Measurements from ENCODE around the gene MERTK. TPM values are rescaled to one million over a fixed set of nuclear protein-coding genes. Genes with fewer than 3 reads are reported as not detected.
"Not testable (repeated sequence)": the region's sequence is repeated elsewhere in the genome, so short reads cannot be mapped to it uniquely, and the experiment has no call there.

The MERTK gene
- total and polyA plus RNA-seq, 10 of the 15 experiments (the other 5 are each of a cell fraction or from before 2014, with no cell fraction given), result 0.13 to 30.6 (median 0.50) TPM

- H3K27ac ChIP-seq (ENCODE audit: control insufficient read depth, insufficient read depth); DNase-seq (ENCODE audit: low read depth, low spot score); H3K36me3 ChIP-seq (ENCODE audit: control insufficient read depth in 2 of 2, insufficient read depth in 2 of 2, low read length in 1 of 2); ATAC-seq; H2AFZ ChIP-seq (ENCODE audit: control insufficient read depth, low read depth, low read length); H3K27me3 ChIP-seq (replicated peaks in 1 of 2; ENCODE audit: control insufficient read depth in 2 of 2, insufficient read depth in 2 of 2, low read length in 1 of 2); H3K4me1 ChIP-seq (ENCODE audit: control insufficient read depth, insufficient read depth, low read length); H3K4me2 ChIP-seq (ENCODE audit: control insufficient read depth, insufficient read depth); H3K79me2 ChIP-seq (ENCODE audit: control insufficient read depth, insufficient read depth, low read length); in situ Hi-C loops (cut with MboI); SMC1A ChIA-PET (ENCODE audit: uncharacterized antibody, unreplicated experiment); CTCF ChIA-PET; H3K4me3 ChIP-seq; BruUV-seq (replicated peaks); intact Hi-C loops (cut with micrococcal nuclease; ENCODE audit: unreplicated experiment); POLR2A ChIA-PET; H3K9ac ChIP-seq (ENCODE audit: control insufficient read depth, insufficient read depth, low read length); H4K20me1 ChIP-seq (ENCODE audit: control insufficient read depth, insufficient read depth); H3K9me3 ChIP-seq (replicated peaks; ENCODE audit: control insufficient read depth, insufficient read depth, low read length); FAIRE-seq; RAD21 ChIA-PET (ENCODE audit: unreplicated experiment): not testable (repeated sequence)
- 74% methylated on average over 8 of the region's 9 CpGs for WGBS (ENCODE audit: insufficient coverage, insufficient replicate concordance, low lambda C conversion rate, missing lambda C conversion rate)
Measured at GRCh38 chr2:111963086-111963485, 64.7 kb downstream of the MERTK start.

DNA sequence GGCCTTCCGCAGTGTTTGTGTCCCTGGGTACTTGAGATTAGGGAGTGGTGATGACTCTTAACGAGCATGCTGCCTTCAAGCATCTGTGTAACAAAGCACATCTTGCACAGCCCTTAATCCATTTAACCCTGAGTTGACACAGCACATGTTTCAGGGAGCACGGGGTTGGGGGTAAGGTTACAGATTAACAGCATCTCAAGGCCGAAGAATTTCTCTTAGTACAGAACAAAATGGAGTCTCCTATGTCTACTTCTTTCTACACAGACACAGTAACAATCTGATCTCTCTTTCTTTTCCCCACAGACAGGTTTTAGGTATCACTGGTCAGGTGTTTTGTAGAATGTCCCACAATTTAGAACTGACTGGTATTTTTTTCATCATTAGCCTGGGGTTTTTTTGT is 65.1 kb downstream of the MERTK start:
- H3K36me3 ChIP-seq (ENCODE audit: control insufficient read depth in 2 of 2, insufficient read depth in 2 of 2, low read length in 1 of 2); POLR2A ChIA-PET; intact Hi-C loops (cut with micrococcal nuclease; ENCODE audit: unreplicated experiment); FAIRE-seq; H3K27me3 ChIP-seq (replicated peaks in 1 of 2; ENCODE audit: control insufficient read depth in 2 of 2, insufficient read depth in 2 of 2, low read length in 1 of 2); H3K4me1 ChIP-seq (ENCODE audit: control insufficient read depth, insufficient read depth, low read length); H3K9me3 ChIP-seq (replicated peaks; ENCODE audit: control insufficient read depth, insufficient read depth, low read length); RAD21 ChIA-PET (ENCODE audit: unreplicated experiment); in situ Hi-C loops (cut with MboI); H4K20me1 ChIP-seq (ENCODE audit: control insufficient read depth, insufficient read depth); ATAC-seq; H2AFZ ChIP-seq (ENCODE audit: control insufficient read depth, low read depth, low read length); DNase-seq (ENCODE audit: low read depth, low spot score); BruUV-seq (replicated peaks); H3K9ac ChIP-seq (ENCODE audit: control insufficient read depth, insufficient read depth, low read length); H3K27ac ChIP-seq (ENCODE audit: control insufficient read depth, insufficient read depth); H3K4me2 ChIP-seq (ENCODE audit: control insufficient read depth, insufficient read depth); SMC1A ChIA-PET (ENCODE audit: uncharacterized antibody, unreplicated experiment); H3K79me2 ChIP-seq (ENCODE audit: control insufficient read depth, insufficient read depth, low read length); H3K4me3 ChIP-seq: not testable (repeated sequence)
- WGBS (ENCODE audit: insufficient coverage, insufficient replicate concordance, low lambda C conversion rate, missing lambda C conversion rate), result 48% methylated on average over 4 of the region's 4 CpGs
- CTCF ChIA-PET, result interaction anchor here (0.6 kb wide), 1 partner anchor 8 kb away, joined by 3 read pairs; no protein-coding TSS in a partner anchor

All from GM12878 (cell line).